ENCODE data around the gene AAK1. TPM values are rescaled to one million over a fixed set of nuclear protein-coding genes. Genes with fewer than 3 reads are reported as not detected.
"Not testable (repeated sequence)": the region's sequence is repeated elsewhere in the genome, so short reads cannot be mapped to it uniquely, and the experiment has no call there.

AAK1 gene
- total RNA-seq, 4 donors from 2014 or later = 34.8 to 109 (median 70.2) TPM

DNA sequence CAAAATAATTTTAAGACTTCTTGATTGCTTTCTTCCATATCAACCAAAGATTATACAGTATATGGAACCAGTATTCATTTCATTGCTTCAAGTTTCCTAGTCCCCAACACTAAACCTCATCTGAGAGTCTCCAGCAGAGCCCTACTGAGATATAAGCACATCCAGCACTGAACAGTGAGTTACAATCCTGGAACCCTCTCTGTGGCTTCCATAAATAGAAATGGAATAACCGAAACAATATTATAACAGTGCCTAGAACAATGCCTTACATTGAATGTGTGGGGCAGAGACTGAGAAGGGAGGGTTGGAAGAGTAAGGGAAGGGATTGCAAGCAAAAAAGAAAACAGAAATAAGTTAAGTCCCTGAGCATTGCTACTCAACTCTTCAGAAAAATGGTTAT is 18.9 kb downstream of the AAK1 start:
- no peaks in the 10 kb centered on the region for H3K27me3 ChIP-seq
- H3K4me1 ChIP-seq = peaks cover 21 to 62% (median 23%) of the 10 kb centered on the region in 4 donors
- no peak overlapping the region for H3K4me3 ChIP-seq
- peak overlapping the region; percentile 19 to 59 (median 50) for H3K27ac ChIP-seq
- no peaks in the 10 kb centered on the region for H3K36me3 ChIP-seq
- DNase-seq = no peak
- WGBS, 2 donors (ENCODE audit: low coverage in 1 of 2) = 19 to 78% methylated on average over 1 of the region's 1 CpG
- no peaks in the 10 kb centered on the region for H3K9me3 ChIP-seq
- in situ Hi-C loops (cut with MboI; ENCODE audit: low pct_ligation_motif_present in 1 of 4, low pct_unique_long_range_greater_than_20kb in 1 of 4, low sequenced_read_pairs in 3 of 4) = no loop called here
- intact Hi-C loops (cut with DNase I; ENCODE audit: low total_unique reads) = no loop called here
- TF ChIP-seq EP300 (IDR thresholded peaks at IDR 0.05; ENCODE audit: low read depth) (no peak), CTCF (IDR thresholded peaks at IDR 0.05) (no peak), POLR2A (IDR thresholded peaks at IDR 0.05) (no peak), POLR2AphosphoS5 (IDR thresholded peaks at IDR 0.05) (no peak)

DNA sequence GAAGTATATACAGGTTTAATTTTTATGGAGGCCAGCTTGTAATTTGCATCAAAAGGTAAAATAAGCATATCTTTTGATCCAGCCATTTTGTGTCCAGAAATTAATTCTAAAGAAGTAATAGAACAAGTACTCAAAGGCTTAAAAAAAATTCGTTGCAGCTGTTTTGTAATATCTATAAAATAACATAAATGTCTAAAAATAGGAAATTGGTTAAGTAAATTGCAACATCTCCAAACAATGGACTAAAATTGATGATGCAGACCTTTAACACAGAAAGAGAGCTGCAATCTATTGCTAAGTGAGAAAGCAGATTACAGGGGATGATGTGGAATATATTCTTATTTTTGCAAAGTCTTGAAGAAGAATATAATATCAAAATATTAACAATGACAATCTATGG is 19.4 kb downstream of the AAK1 start:
- DNase-seq = no peak
- intact Hi-C loops (cut with DNase I; ENCODE audit: low total_unique reads) (no loop called here), in situ Hi-C loops (cut with MboI; ENCODE audit: low pct_ligation_motif_present in 1 of 4, low pct_unique_long_range_greater_than_20kb in 1 of 4, low sequenced_read_pairs in 3 of 4) (no loop called here)
- Histone ChIP-seq H3K27me3 (no peaks in the 10 kb centered on the region), H3K9me3 (no peaks in the 10 kb centered on the region), H3K4me1 (peaks cover 21 to 65% (median 25%) of the 10 kb centered on the region in 4 donors), H3K36me3 (no peaks in the 10 kb centered on the region), H3K27ac (no peak overlapping the region), H3K4me3 (no peak overlapping the region)
- TF ChIP-seq EP300 (IDR thresholded peaks at IDR 0.05; ENCODE audit: low read depth) = no peak
- TF ChIP-seq POLR2AphosphoS5 (IDR thresholded peaks at IDR 0.05) = no peak
- no peak for TF ChIP-seq CTCF (IDR thresholded peaks at IDR 0.05)
- TF ChIP-seq POLR2A (IDR thresholded peaks at IDR 0.05) = no peak
- 33 to 43% methylated on average over 1 of the region's 1 CpG for WGBS, 2 donors (ENCODE audit: low coverage in 1 of 2)

DNA sequence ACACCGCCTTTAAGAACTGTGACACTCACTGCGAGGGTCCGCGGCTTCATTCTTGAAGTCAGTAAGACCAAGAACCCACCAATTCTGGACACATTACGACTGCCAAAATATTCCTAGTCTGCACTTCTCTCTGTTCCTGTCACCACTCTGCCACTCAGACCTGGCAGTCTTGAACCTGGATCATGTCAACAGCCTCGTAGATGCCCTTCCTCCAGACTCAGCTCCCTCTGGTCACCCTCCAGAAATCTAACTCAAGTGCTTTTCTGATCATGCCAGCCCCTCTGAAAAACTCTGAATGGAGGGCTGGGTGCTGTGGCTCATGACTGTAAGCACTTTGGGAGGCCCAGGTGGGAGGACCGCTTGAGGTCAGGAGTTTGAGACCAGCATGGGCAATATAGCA is 20.3 kb downstream of the AAK1 start:
- no peak for TF ChIP-seq CTCF (IDR thresholded peaks at IDR 0.05)
- TF ChIP-seq POLR2A (IDR thresholded peaks at IDR 0.05) = no peak
- no peak for TF ChIP-seq POLR2AphosphoS5 (IDR thresholded peaks at IDR 0.05)
- no peak for TF ChIP-seq EP300 (IDR thresholded peaks at IDR 0.05; ENCODE audit: low read depth)
- intact Hi-C loops (cut with DNase I; ENCODE audit: low total_unique reads) = no loop called here
- H3K9me3 ChIP-seq = no peaks in the 10 kb centered on the region
- no peak overlapping the region for H3K4me3 ChIP-seq
- H3K27me3 ChIP-seq = no peaks in the 10 kb centered on the region
- DNase-seq = no peak
- in situ Hi-C loops (cut with MboI; ENCODE audit: low pct_ligation_motif_present in 1 of 4, low pct_unique_long_range_greater_than_20kb in 1 of 4, low sequenced_read_pairs in 3 of 4) = no loop called here
- 93 to 94% methylated on average over 5 to 7 of the region's 7 CpGs for WGBS, 2 donors (ENCODE audit: low coverage in 1 of 2)
- H3K36me3 ChIP-seq = no peaks in the 10 kb centered on the region
- H3K27ac ChIP-seq = no peak overlapping the region
- peaks cover 21 to 65% (median 28%) of the 10 kb centered on the region in 4 donors for H3K4me1 ChIP-seq

- H3K27ac ChIP-seq; H3K9me3 ChIP-seq; intact Hi-C loops (cut with DNase I; ENCODE audit: low total_unique reads); H3K27me3 ChIP-seq; H3K4me3 ChIP-seq; H3K36me3 ChIP-seq; DNase-seq; in situ Hi-C loops (cut with MboI; ENCODE audit: low pct_ligation_motif_present in 1 of 4, low pct_unique_long_range_greater_than_20kb in 1 of 4, low sequenced_read_pairs in 3 of 4): not testable (repeated sequence)
- peaks cover 21 to 65% (median 30%) of the 10 kb centered on the region in 4 donors for H3K4me1 ChIP-seq
- WGBS, 2 donors (ENCODE audit: low coverage in 1 of 2) = 95 to 100% methylated on average over 3 to 10 of the region's 10 CpGs
These were observed 20.7 kb downstream of the AAK1 start for GRCh38 chr2:69622805-69623204.

DNA sequence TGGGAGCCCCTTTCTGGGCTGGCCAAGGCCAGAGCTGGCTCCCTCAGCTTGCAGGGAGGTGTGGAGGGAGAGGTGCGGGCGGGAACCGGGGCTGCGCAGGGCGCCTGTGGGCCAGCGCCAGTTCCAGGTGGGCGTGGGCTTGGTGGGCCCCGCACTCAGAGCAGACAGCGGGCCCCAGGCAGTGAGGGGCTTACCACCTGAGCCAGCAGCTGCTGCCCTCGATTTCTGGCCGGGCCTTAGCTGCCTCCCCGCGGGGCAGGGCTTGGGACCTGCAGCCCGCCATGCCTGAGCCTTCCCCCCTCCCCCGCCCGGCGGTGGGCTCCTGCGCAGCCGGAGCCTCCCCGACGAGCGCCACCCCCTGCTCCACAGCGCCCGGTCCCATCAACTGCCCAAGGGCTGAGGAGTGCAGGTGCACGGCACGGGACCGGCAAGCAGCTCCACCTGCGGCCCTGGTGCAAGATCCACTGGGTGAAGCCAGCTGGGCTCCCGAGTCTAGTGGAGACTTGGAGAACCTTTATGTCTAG is 21.5 kb downstream of the AAK1 start:
- H3K9me3 ChIP-seq; H3K27me3 ChIP-seq; H3K4me3 ChIP-seq; H3K27ac ChIP-seq; H3K36me3 ChIP-seq; intact Hi-C loops (cut with DNase I; ENCODE audit: low total_unique reads); in situ Hi-C loops (cut with MboI; ENCODE audit: low pct_ligation_motif_present in 1 of 4, low pct_unique_long_range_greater_than_20kb in 1 of 4, low sequenced_read_pairs in 3 of 4); DNase-seq: not testable (repeated sequence)
- peaks cover 21 to 69% (median 30%) of the 10 kb centered on the region in 4 donors for H3K4me1 ChIP-seq
- 100% methylated on average over 15 of the region's 29 CpGs; no CpG with 5 or more reads in 1 of the 2 donors for WGBS, 2 donors (ENCODE audit: low coverage in 1 of 2)
